ENCODE measurements around the gene SLC25A25.

SLC25A25 gene

DNA sequence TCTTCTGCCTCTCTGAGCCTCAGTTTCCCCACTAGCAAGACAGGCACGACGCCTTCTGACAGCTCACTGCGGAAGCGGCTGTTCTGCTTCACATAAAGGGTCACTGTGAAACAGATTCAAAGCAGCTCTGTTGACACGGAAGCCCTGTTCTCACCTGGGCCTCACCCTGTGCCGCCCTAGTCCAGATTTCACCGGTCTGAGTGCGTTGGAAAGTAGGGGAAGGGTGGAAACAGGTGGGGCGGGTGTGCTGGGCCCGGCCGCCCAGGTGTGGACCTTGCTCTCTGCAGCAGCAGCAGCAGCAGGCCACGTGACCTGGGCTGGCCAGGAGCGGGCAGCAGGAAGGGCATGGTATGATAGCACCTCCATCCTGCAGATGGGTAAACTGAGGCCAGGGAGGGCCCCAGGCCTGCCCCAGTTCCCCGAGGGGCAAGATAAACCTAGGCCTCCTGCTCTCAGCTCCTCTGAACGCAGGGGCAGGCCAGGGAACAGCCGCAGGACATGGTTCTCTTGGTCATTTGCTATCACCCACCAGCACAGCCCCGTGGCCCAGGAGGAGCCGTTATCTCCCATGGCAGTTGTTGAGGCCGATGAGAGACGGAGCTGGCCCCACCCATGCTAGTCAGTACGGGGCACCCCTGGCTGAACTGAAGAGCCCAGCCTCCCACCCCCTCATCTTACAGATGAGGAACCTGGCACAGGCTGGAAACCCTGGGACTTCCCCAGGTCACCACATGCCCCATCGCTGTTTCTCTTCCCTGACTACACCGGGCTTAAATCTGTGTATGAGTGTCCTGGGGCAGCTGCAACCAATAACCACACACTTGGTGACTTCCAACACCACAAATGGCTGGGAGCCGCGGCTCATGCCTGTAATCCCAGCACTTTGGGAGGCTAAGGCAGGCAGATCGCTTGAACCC, 47.4 kb downstream of the SLC25A25 start:
- no peak for DNase-seq

DNA sequence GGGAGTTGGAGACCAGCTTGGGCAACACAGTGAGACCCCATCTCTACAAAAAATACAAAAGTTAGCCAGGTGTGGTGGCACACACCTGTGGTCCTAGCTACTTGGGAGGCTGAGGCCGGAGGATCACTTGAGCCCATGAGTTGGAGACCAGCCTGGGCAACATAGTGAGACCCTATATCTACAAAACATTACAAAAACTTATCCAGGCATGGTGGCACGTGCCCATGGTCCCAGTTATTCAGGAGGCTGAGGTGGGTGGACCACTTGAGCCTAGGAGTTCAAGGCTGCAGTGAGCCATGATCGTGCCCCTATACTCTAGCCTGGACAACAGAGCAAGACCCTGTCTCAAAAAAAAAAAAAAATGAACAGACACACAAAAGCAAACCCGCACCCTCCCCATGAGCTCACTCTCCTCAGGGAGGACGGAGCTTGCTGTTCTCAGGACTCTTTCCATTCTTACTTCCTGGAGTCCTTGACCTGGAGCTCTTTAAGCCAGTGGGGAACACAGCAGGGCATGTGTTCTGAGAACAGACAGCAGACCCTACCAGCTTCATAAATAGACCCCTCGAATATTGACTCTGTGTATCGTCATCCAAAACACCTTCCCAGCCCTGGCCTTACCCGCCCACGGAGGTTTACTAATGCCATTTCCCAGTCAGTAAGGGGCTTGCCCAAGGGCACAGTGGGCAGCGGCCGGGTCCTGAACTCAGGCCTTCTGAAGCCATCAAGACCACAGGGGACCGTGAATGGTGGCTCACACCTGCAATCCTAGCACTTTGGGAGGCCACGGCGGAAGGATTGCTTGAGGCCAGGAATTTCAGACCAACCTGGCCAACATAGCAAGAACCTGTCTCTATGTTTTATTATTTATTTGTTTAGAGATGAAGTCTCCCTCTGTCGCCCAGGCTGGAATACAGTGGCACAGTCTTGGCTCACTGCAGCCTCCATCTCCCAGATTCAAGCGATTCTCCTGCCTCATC, 48.4 kb downstream of the SLC25A25 start:
- no peak for DNase-seq

DNA sequence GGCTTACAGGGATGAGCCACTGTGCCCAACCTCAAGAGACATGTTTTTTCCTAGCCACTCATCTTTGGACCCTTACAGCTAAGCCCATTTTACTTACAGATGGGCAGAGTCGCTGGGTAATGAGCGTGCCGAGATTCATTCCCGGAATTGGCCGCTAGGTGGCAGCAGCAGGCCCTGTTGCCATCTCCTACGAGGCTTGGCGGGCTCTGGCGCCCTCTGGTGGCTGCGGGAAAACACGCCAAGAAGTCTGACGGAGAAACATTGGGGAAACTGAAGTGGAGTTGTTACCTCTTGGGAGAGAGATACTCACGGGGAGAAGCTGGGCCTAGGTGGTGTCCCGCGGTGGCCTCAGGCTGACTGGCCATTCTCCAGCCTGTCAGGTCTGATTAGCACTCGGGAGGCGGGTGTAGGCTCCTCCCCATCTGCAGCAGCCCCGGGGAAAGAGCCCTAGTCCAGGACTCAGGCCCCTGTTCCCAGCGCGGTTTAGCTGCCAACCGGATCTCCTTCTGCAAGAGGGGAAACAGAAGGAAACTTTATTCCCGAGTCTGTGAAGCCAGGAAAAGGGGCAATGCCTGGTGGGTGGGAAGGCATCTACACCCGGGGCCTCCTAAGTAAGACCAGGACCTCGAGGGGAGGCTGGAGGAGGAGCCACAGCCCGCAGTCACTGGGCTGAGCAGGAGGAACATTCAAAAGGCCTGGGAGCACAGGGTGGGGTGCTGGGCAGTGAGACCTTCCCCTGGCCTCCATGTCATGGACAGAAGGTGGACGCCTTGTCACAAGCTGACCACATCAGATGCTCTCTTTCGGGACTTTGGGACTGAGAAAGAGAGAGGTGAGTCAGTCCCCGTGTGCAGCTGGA, 49.8 kb downstream of the SLC25A25 start:
- DNase-seq, result peak; percentile 92

DNA sequence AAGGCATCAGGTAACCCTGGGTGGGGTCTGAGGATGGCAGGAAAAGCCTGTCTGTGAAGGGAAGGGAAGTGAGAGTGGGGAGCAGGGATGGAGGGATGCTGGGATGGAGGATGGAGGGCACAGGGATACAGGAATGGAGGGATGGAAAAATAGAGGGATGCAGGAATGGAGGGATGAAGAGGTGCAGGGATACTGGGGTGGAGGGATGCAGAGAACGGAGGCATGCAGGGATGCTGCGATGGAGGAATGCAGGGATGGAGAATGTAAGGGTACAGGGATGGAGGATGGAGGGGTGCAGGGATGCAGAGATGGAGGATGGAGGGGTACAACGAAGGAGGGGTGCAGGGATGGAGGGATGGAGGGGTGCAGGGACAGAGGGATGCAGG, 50.4 kb downstream of the SLC25A25 start:
- DNase-seq, result no peak

DNA sequence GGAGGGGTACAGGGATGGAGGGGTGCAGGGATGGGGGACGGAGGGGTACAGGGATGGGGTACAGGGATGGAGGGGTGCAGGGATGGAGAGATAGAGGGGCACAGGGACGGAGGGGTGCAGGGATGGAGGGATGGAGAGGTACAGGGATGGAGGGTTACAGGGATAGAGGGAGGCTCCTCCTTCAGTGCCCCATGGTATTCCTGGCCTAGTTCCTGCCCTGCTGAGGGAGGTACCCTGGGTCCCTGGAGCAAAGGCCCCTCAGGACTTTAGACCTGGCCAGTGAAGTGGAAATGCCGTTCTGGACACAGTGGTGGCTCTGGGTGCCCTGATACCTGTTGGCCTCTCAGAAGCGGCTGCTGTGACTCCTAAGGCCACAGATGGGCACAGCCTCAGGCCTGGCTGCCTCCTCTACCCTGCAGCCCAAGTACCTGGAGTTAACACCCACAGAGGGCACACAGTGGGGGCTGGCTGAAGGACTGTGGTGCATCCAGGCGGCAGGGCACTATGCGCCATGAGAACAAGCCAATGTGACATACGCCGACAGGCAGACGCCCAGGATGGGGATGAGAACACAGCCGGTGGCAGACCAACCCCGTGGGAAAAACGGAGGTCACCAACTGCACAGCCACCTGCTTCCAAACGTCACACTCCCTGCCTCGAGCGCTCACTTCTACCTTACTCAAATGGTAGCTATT, 51.1 kb downstream of the SLC25A25 start:
- peak; percentile 23 for DNase-seq

DNA sequence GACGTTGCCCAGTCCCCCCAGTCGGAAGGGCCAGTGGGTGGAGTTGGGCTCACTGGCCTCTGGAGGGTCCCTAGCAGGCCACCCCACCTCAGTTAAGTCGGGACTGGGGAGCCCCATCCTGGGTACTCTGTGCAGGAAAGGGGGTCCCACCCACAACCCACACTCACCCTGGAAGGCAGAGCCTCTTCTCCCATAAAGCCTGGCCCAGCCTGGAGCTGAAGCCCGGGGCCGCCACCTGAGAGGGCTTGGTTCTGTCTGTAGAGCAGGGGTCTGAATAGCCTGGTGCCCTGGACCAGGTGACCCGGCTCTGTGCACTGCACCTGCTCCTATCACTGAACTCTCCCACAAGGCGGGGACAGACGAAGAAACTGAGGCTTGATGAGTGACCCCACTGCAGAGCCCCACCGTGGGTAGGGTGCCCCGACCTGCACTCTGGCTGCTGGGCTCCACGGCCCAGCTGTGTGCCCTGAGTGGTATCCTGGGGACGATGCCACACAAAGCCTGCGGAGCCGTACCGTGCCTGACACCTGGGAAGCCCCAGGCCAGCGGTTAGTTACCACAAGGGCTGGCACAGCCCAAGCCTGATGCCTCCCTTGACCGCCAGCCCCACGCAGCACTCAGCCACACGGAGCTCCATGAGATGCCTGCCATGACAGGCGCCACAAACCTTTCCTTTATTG, 52.2 kb downstream of the SLC25A25 start:
- no peak for DNase-seq

DNA sequence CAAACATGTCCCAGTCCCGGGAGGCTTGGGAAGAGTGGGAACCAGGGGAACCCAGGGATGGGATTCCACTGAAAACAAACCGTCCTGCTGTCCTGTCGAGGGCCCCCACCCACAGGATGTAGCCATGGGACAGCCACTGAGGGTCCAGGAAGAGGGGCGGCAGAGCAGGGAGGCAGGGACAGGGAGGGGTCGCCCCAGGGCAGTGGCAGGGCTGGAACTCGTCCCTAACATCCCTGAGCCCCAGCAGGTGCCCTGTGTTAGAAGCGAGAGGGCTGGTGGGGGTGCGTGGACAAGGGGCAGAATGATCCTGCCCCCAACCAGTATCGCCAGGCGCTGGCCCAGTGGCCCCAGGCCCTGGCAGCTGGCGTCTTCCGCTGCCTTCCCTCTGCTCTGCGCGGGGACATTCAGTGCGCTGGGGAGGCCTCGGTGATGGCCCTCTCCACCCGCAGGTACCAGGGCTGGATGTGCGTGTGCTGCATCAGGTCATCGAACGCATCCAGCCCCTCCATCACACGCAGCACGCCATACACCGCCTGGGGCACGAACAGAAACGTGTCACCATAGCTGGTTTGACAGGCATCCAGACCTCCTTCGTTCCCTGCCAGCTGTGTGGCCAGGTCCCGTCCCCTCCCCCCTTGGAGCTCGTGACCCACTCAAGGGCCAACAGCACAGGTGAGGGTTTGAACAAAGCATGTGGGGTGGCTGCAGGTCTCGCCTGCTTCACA, 52.9 kb downstream of the SLC25A25 start:
- no peak for DNase-seq

DNA sequence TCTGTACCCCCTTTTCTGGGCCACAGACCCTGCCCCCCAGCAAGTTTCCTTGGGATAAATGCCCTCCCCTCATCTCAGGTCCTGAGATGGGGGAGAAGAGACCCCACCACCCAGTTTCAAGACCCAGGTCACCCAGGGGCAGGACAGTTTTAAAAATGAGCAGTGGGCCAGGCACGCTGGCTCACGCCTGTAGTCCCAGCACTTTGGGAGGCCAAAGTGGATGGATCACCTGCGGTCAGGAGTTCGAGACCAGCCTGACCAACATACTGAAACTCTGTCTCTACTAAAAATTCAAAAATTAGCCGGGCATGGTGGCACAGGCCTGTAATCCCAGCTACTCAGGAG, 53.4 kb downstream of the SLC25A25 start:
- DNase-seq, result no peak

DNA sequence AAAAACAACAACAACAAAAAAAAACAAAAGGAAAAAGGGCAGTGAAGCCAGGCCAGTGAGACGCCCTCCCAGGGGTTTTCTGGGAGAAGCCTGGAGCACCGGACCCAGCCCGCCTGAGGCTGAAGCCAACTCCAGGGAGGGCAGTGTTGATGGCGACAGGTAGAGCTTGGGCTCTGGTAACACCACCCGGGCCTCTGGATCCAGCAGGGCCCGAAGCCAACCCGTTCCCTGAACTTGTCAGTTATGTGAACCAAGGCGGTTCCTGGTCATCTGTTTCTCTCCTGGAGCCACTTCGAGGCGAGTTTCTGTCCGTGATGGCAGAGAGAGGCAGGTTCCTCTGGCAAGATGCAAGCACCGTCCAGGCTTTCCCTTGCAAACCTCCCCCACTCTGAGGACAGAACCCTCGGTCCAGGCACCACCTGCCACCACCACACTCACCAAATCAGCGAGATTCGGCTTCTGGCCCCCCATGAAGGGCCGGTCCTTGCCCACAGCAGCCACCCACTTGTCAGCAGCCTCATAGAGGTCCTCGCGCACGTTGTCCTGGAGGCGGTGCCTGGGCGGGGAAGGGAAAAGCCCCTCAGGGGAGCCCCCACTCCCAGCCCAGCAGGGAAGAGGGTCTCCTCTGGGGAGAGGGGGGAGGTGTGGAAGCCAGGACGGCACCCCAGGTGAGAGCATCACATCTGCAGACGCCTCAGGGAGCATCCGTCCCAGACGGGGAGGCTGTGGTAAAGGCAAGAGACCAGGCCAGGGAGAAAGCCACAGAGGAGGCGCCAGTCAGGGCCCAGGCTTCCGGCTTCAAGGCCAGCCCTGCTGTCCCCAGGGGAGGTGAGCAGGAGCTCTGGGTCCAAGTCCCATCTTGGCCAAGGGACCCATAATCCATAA, 54.1 kb downstream of the SLC25A25 start:
- no peak for DNase-seq

DNA sequence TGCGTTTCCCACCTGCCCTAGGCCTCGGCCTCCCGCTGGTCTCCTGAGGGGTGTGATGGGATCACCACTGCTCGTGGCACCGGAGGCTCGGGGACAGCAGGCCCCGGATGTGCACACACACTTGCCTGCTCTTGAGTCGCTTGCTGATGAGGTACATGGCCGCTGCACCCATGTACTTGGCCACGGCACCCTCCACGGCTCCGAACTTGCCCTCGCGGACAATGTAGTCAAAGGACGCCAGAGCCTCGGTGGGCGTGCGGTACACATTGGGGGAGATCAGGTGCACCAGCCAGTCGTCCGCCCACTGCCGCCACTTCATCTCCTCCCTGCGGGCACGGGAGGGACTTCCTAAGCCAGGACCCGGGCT, 54.8 kb downstream of the SLC25A25 start:
- no peak for DNase-seq

DNA sequence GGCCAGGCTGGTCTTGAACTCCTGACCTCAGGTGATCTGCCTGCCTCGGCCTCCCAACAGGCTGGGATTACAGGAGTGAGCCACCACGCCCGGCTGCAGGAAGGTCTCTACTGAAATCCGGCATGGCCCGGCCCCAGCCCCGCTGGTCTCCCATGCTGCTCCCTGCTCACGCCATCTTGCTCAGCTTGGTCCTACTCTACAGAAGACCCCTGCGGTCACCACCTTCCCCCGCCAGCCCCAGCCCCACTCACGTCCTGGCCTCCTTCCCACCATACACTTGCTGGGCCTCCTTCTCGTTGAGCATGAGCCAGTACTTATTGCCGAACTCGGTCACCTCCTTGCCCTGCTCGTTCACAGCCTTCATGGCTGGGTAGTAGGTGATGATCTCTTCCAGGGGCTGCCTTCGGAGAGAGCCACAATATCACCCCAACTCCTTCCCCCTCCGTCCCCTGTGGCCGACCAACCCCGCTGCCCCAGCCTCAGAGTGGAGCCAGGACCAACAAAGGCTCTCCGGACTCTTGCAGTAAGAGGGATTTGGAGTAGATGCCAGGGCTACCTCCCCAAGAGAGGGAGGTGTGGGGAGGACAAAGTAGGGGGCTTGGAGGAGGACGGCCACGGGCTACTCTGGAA, 55.5 kb downstream of the SLC25A25 start:
- DNase-seq, result no peak

DNA sequence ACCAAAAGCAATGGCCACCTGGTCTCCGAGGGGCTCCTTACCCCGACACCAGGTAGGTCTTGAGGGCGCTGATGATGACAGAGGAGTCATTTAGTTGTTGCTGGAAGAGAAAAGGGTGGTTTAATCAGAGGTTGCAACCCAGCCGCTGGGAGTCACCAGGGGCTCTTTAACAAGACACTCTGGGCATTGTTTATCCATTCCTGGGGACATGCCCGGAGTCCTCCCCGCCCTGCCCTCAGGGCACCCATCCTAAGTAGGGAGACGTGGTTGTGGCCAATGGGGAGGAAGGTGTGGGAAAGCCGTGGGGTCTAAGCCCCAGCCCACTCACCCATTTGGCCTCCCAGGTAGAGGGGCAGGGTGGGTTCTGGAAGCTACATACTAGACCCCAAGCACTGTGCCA, 56.4 kb downstream of the SLC25A25 start:
- DNase-seq, result no peak

DNA sequence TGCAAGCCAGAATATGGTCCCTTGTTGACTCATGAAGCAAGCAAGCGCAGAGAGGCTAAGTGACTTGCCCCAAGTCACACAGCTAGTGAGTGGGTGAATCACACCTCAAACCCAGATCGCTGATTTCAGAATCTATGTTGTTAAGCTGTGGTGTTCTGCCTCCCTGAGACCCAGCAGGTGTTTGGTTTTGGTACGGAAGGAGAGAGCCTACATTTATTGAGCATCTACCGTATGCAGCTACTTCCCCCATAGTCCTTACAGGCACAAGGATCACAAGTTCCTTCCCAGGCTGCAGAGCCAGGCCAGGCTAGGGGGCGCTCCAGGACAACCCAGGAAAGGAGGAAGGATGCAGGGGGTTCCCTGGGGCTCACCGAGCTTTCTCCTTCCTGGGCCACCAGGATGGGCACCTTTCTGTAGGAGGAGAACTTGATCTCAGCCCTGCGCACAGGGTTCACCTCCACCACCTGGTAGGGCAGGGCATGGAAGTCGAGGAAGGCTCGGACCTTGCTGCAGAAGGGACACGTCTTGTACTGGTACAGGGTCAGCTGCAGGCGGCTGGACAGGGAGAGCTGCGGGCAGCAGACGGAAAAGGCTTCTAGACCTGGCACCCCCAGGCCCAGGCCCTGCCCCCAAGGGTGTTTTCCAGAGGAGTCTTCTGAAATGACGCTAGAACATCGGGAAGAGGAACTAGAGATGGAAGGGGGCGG, 57.0 kb downstream of the SLC25A25 start:
- peak; percentile 74 for DNase-seq

DNA sequence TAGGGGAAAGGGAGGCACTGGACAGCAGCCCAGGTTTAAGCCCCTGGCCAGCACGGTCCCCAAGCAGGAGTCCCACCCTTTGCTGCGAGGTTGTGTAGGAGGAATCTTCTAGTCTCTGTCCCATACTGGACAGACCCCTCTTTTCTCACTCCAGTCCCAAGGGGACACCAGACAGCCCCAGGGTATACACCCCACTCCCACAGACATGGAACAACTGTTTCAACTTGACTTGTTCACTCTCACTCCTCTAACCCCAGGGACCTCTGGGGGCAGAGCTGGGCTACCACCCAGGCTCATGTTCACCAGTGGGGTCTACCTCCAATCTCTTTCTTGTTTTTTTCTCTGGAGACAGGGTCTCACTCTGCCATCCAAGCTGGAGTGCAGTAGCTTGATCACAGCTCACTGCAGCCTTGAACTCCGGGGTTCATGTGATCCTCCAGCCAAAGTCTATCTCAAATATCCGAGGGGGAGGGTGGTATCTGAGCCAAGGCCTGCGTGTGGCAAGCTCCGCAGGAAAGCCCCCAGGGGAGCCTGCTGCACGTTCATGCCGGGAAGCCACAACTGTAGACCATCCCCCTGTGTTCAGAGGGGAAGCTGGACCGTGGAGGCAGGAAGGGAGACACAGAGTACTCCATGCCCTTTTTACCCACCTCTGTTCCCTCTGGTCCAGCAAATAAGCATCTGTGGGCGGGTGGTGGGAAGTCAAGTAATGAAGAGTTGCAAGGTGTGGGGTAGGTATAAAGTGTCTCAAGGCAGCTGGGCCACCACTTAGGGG, 57.7 kb downstream of the SLC25A25 start:
- no peak for DNase-seq

DNA sequence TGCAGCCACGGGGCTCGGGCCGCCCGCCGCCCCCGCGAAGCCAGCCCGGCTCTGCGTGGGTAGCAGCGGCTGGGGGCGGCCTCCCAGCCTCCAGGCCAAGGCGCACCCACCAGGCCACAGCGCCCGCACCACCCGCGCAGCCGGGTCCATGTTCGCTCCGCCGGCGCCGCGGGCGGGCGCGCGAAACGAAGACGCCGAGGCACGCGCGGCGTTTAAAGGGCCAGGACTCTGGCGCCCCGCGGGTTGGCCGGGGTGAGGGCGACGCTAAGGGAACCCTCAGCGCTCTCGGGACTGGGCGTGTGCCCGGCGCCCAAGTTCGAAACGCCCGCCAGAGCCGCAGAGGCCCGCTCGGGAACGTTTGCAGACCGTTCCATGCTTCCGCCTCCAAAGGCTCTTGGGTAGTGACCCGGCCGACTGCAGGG, 59.5 kb downstream of the SLC25A25 start, which contains the start of gene PTGES2:
TSS of gene PTGES2 (minus strand) at position 162 of the 422 bp plus-strand sequence. CDS start at position 150, 12 bp downstream.
- peak; percentile 83 for DNase-seq

DNA sequence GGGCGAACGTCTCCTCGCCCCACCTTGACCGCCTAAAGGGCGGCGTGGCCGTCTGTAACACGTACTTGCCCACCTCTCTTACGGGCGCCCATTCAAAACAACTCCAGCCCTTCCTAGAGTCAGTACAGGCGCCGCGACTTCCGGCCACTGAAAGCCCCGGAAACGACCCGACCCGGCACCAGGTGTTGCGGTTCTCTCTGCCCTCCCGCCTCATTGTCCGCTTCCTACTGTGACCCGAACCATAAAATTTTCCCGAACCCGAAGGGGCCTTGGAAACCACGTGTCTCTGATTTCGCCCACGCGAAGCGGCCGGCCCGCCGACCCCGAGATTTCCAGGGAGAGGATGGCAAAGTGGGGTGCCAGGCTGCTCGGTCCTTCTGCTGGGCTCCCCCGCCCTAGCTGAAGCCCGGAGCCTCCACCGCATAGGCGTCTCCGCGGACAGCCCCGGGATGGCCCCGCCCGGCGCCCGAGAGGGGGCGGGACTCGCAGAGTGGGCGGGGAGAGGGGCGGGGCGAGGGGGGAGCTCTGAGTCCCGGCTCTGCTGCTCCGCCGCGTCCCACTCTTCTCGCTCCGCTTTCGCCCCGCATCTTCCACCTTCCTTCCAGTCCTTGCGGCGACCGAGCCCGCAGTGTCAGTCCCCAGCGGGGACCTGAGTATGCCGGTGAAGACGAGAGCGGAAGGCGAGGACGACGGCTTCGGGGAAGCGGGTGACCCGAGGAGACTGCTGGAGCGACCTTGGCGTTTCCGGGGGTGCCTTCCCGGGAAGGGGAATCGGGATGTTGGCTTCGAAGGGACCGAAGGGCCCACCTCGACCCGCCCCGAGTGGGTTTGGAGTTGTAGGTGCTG, 60.2 kb downstream of the SLC25A25 start:
- peak; percentile 94 for DNase-seq
